ENCODE results near the gene CLPTM1L. TPM values are rescaled to one million over a fixed set of nuclear protein-coding genes. Genes with fewer than 3 reads are reported as not detected.
A peak's percentile ranks its signal among the peaks of the same experiment; 100 is the strongest.

Gene CLPTM1L
- total RNA-seq, 1 donor from 2014 or later: 85.3 TPM

GRCh38 chr5:1325870-1326531 is 18.9 kb downstream of the CLPTM1L start:
- no peak for DNase-seq

GRCh38 chr5:1325191-1325741 is 19.6 kb downstream of the CLPTM1L start:
- no peak for DNase-seq

- DNase-seq: no peak
Observed at GRCh38 chr5:1324719-1325190, 20.1 kb downstream of the CLPTM1L start.

GRCh38 chr5:1324301-1324700 is 20.6 kb downstream of the CLPTM1L start:
- DNase-seq: no peak

- DNase-seq: no peak
Observed at GRCh38 chr5:1323803-1324173, 21.1 kb downstream of the CLPTM1L start.

- no peak for DNase-seq
Observed at GRCh38 chr5:1322955-1323802, 21.7 kb downstream of the CLPTM1L start.

GRCh38 chr5:1322036-1322900 is 22.6 kb downstream of the CLPTM1L start:
- no peak for DNase-seq

- DNase-seq: no peak
Observed at GRCh38 chr5:1321576-1321975, 23.3 kb downstream of the CLPTM1L start.

GRCh38 chr5:1320436-1321344 is 24.2 kb downstream of the CLPTM1L start:
- DNase-seq: no peak

- DNase-seq: no peak
Observed at GRCh38 chr5:1319436-1320256, 25.3 kb downstream of the CLPTM1L start.

- no peak for DNase-seq
Observed at GRCh38 chr5:1318659-1319251, 26.1 kb downstream of the CLPTM1L start.

GRCh38 chr5:1317921-1318565 is 26.9 kb downstream of the CLPTM1L start:
- no peak for DNase-seq

GRCh38 chr5:1316588-1317340 is 28.1 kb downstream of the CLPTM1L start:
- DNase-seq: peak; percentile 70

GRCh38 chr5:1315709-1316587 is 29.0 kb downstream of the CLPTM1L start:
- peak; percentile 77 for DNase-seq

GRCh38 chr5:1315018-1315708 is 29.7 kb downstream of the CLPTM1L start:
- no peak for DNase-seq

GRCh38 chr5:1314564-1314982 is 30.3 kb downstream of the CLPTM1L start:
- no peak for DNase-seq

Measured in tongue (tissue), 2 donors.